Thyroid gland (tissue), 4 donors: ENCODE results near the gene ANTXR2. TPM values are rescaled to one million over a fixed set of nuclear protein-coding genes. Genes with fewer than 3 reads are reported as not detected.

Experiments
- DNase-seq, 2 donors: peaks; one replicate each; pipeline ENCODE4 v3.0.0-alpha.2; 2019
- H3K27ac ChIP-seq, 3 donors: fragments of 200-600 bp; sonication (generic); 1 replicate in 2 of 3; 2 replicates in 1 of 3; pipeline ENCODE4 v1.5.1; 2016 to 2019; ENCODE audit warnings: mild to moderate bottlenecking in 1 of 3, moderate library complexity in 1 of 3
- H3K27me3 ChIP-seq: fragments of 200-600 bp; sonication (generic); one replicate; pipeline ENCODE4 v1.5.1; 2019
- H3K36me3 ChIP-seq, 2 donors: fragments of 200-600 bp; sonication (generic); one replicate each; pipeline ENCODE4 v1.5.1; 2016 to 2019
- H3K4me1 ChIP-seq, 2 donors: fragments of 200-600 bp; sonication (generic); one replicate each; pipeline ENCODE4 v1.5.1; 2017 to 2019
- H3K4me3 ChIP-seq, 3 donors: fragments of 200-600 bp; sonication (generic); replicated peaks in 1 of 3; 1 replicate in 2 of 3; 2 replicates in 1 of 3; pipeline ENCODE4 v1.5.1; 2016; ENCODE audit warnings: mild to moderate bottlenecking in 1 of 3
- H3K9me3 ChIP-seq: fragments of 200-600 bp; sonication (generic); one replicate; pipeline ENCODE4 v1.5.1; 2017
- POLR2A ChIP-seq, 2 donors: fragments of 450-650 bp; IDR thresholded peaks; one replicate each; pipeline ENCODE4 v1.6.1; 2017; ENCODE audit warnings: antibody characterized with exemption in 2 of 2, mild to moderate bottlenecking in 2 of 2, moderate library complexity in 1 of 2
- WGBS, 2 donors: methylation state at CpG; one replicate each; pipeline ENCODE4 v1.1.5; 2017; 5-methylcytosine and 5-hydroxymethylcytosine counted together
- intact Hi-C: fragments of 100-400 bp; cut with DNase I; formaldehyde crosslinking; loops from one replicate; pipeline ENCODE4 v1.15.1; 2023
- total RNA-seq, 4 donors: library from RNA; depleted of rRNA; stranded (reverse); fragments of >200 nt; gene quantifications; one replicate each; pipeline ENCODE4 v1.2.3, GENCODE V29; 2016
- TF ChIP-seq, protein P1 (sequence below), 6 experiments: fragments of 200-600 bp in 3 of 6; fragments of 450-650 bp in 3 of 6; sonication (generic) in 3 of 6; IDR thresholded peaks; one replicate each; pipeline ENCODE4 v1.5.1; 2016 to 2019; ENCODE audit warnings: antibody characterized with exemption in 6 of 6, mild to moderate bottlenecking in 2 of 6, inconsistent platforms in 1 of 6, moderate library complexity in 1 of 6

ANTXR2 gene
- total RNA-seq, 4 donors from 2014 or later, result 21.2 to 46.1 (median 24.3) TPM

DNA sequence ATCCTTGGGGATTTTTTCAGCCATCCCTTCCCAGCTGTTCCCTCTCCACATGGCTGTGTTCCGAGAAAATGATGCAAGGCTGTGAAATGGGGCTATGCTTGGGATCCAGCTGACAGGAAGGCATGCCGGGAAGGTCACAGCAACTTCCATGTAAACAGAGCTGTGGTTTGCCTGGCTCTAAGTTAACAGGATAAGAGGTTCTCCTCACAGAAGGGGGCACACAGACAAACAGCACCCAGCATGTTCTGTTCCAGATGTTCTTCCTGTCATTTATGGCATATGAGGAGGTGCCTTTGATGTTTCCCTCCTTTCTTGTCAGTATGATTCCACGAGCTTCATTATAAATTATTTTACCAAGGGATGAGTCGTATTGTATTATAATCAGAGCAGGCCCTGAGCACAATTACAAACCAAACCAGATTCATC is 220.7 kb downstream of the ANTXR2 start:
- TF ChIP-seq POLR2A (IDR thresholded peaks at IDR 0.05), result no peak
- TF ChIP-seq, protein P1, sequence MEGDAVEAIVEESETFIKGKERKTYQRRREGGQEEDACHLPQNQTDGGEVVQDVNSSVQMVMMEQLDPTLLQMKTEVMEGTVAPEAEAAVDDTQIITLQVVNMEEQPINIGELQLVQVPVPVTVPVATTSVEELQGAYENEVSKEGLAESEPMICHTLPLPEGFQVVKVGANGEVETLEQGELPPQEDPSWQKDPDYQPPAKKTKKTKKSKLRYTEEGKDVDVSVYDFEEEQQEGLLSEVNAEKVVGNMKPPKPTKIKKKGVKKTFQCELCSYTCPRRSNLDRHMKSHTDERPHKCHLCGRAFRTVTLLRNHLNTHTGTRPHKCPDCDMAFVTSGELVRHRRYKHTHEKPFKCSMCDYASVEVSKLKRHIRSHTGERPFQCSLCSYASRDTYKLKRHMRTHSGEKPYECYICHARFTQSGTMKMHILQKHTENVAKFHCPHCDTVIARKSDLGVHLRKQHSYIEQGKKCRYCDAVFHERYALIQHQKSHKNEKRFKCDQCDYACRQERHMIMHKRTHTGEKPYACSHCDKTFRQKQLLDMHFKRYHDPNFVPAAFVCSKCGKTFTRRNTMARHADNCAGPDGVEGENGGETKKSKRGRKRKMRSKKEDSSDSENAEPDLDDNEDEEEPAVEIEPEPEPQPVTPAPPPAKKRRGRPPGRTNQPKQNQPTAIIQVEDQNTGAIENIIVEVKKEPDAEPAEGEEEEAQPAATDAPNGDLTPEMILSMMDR (IDR thresholded peaks at IDR 0.05), result no peak
- 45 to 58% methylated on average over 4 of the region's 4 CpGs for WGBS, 2 donors
- H3K9me3 ChIP-seq, result no peaks in the 10 kb centered on the region
- intact Hi-C loops, result no loop called here
- no peaks in the 10 kb centered on the region for H3K36me3 ChIP-seq
- DNase-seq, result peak; percentile 1 to 2
- H3K4me3 ChIP-seq, result no peak overlapping the region
- H3K27me3 ChIP-seq, result no peaks in the 10 kb centered on the region
- H3K4me1 ChIP-seq, result no peaks in the 10 kb centered on the region
- H3K27ac ChIP-seq, result no peak overlapping the region

DNA sequence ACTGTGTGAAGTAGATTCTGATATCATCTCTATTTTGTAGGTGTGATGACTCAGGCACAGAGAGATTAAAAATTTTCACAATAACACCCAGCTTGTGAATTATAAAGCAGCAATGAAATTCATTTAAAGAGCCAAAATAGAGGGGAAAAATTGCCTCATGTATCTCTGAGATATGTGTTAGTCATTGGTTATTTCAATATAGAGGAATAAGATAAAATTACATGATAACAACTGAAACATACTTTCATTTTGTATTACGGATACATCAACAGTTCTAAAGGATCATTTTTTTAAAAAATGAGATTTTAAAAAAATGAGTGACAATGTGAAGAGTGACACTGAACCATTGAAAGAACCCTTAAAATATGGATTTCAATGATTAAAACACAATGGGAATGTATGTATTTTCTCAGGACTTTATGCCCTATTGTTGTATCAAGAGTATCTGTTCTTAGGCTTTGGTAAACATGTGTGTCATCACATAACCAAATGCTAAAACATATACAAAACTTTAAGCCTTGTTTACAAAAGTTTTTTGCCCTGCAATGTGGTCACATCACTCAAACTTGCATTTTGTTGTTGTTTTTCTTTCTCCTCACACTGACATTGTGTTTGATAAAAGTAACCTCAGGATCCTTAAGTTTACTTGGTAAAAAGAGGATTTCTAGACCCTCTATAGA is 221.3 kb downstream of the ANTXR2 start:
- H3K27ac ChIP-seq, result no peak overlapping the region
- no peaks in the 10 kb centered on the region for H3K27me3 ChIP-seq
- no peaks in the 10 kb centered on the region for H3K9me3 ChIP-seq
- H3K4me1 ChIP-seq, result no peaks in the 10 kb centered on the region
- WGBS, 2 donors, result 71 to 84% methylated on average over 1 of the region's 1 CpG
- no peaks in the 10 kb centered on the region for H3K36me3 ChIP-seq
- no peak for DNase-seq
- no peak for TF ChIP-seq POLR2A (IDR thresholded peaks at IDR 0.05)
- TF ChIP-seq, protein P1 (IDR thresholded peaks at IDR 0.05), result no peak
- intact Hi-C loops, result no loop called here
- H3K4me3 ChIP-seq, result no peak overlapping the region

Other genes starting within 250 kb of the ANTXR2 start
- 1 to 10 TPM; 1.3 to 5.4 (median 2.4) TPM for gene PRDM8, start 124.3 kb upstream of the ANTXR2 start, total RNA-seq
- gene FGF5, start 193.4 kb upstream of the ANTXR2 start, total RNA-seq, result not detected